Measurements from ENCODE around the gene CFAP54.
"Not testable (repeated sequence)": the region's sequence is repeated elsewhere in the genome, so short reads cannot be mapped to it uniquely, and the experiment has no call there.

DNA sequence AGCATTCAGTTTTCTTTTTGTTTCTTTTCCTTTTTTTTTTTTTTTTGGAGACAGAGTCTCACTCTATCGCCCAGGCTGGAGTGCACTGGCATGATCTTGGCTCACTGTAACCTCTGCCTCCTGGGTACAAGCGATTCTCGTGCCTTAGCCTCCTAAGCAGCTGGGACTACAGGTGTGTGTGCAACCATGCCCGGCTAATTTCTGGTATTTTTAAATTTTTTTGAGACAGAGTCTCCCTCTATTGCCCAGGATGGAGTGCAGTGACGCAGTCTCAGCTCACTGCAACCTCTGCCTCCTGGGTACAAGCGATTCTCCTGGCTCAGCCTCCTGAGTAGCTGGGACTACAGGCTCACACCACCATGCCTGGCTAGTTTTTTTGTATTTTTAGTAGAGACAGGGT is 30.1 kb upstream of the CFAP54 start:
- not testable (repeated sequence) for TF ChIP-seq CTCF, POLR2AphosphoS5, POLR2A, EP300 (IDR thresholded peaks at IDR 0.05)

All from suprapubic skin (tissue), 4 donors.